HG03108 (cell line): Measurements from ENCODE around the gene SORL1.
"Not testable (repeated sequence)": the region's sequence is repeated elsewhere in the genome, so short reads cannot be mapped to it uniquely, and the experiment has no call there.

Experiments used
- ATAC-seq: cut with Tn5 transposase; IDR thresholded peaks from one replicate; pipeline ENCODE4 v1.9.1; 2021; ENCODE audit warnings: moderate library complexity; ENCODE audit not compliant: unreplicated experiment

Gene SORL1

GRCh38 chr11:121451986-121452608 is at the start of gene SORL1:
Gene SORL1, plus strand, starts transcription at chr11:121452314. Its CDS starts 18 bp downstream, at chr11:121452332.
- ATAC-seq: peak; percentile 42

- no peak for ATAC-seq
Observed at GRCh38 chr11:121405646-121406045, 46.5 kb upstream of the SORL1 start.

GRCh38 chr11:121406291-121406690 is 45.8 kb upstream of the SORL1 start:
- no peak for ATAC-seq

GRCh38 chr11:121408830-121409229 is 43.3 kb upstream of the SORL1 start:
- no peak for ATAC-seq

- ATAC-seq: not testable (repeated sequence)
Observed at GRCh38 chr11:121410041-121410440, 42.1 kb upstream of the SORL1 start.

GRCh38 chr11:121411330-121411729 is 40.8 kb upstream of the SORL1 start:
- not testable (repeated sequence) for ATAC-seq

- ATAC-seq: no peak
Observed at GRCh38 chr11:121412000-121412587, 40.0 kb upstream of the SORL1 start.

- ATAC-seq: no peak
Observed at GRCh38 chr11:121412711-121413415, 39.3 kb upstream of the SORL1 start.

GRCh38 chr11:121414141-121414913 is 37.8 kb upstream of the SORL1 start:
- no peak for ATAC-seq

- no peak for ATAC-seq
Observed at GRCh38 chr11:121415856-121416255, 36.3 kb upstream of the SORL1 start.

GRCh38 chr11:121417055-121417551 is 35.0 kb upstream of the SORL1 start:
- ATAC-seq: peak; percentile 64

- ATAC-seq: no peak
Observed at GRCh38 chr11:121417607-121418006, 34.5 kb upstream of the SORL1 start.

- ATAC-seq: no peak
Observed at GRCh38 chr11:121418625-121419114, 33.4 kb upstream of the SORL1 start.

GRCh38 chr11:121419836-121420235 is 32.3 kb upstream of the SORL1 start:
- no peak for ATAC-seq

GRCh38 chr11:121420398-121420797 is 31.7 kb upstream of the SORL1 start:
- ATAC-seq: no peak

- ATAC-seq: no peak
Observed at GRCh38 chr11:121421149-121421901, 30.8 kb upstream of the SORL1 start.

GRCh38 chr11:121422675-121423074 is 29.4 kb upstream of the SORL1 start:
- ATAC-seq: peak; percentile 47

- no peak for ATAC-seq
Observed at GRCh38 chr11:121425828-121426227, 26.3 kb upstream of the SORL1 start.

- no peak for ATAC-seq
Observed at GRCh38 chr11:121426476-121427399, 25.4 kb upstream of the SORL1 start.
